HG02943 (cell line): ENCODE data around the gene THOP1.

Experiments used
- ATAC-seq: cut with Tn5 transposase; IDR thresholded peaks from one replicate; pipeline ENCODE4 v1.9.1; 2021; ENCODE audit warnings: mild to moderate bottlenecking, low read depth, moderate library complexity; ENCODE audit not compliant: unreplicated experiment

Gene THOP1

GRCh38 chr19:2761876-2762782 lies 23.2 kb upstream of the THOP1 start:
- no peak for ATAC-seq

- no peak for ATAC-seq
Observed at GRCh38 chr19:2762783-2763496, 22.4 kb upstream of the THOP1 start.

GRCh38 chr19:2763687-2764086 lies 21.6 kb upstream of the THOP1 start:
- no peak for ATAC-seq

GRCh38 chr19:2764945-2765344 lies 20.4 kb upstream of the THOP1 start:
- ATAC-seq = no peak

GRCh38 chr19:2765376-2765775 lies 19.9 kb upstream of the THOP1 start:
- no peak for ATAC-seq

GRCh38 chr19:2766594-2767372 lies 18.5 kb upstream of the THOP1 start:
- ATAC-seq = no peak

GRCh38 chr19:2767688-2768087 lies 17.6 kb upstream of the THOP1 start:
- ATAC-seq = no peak

GRCh38 chr19:2768365-2769132 lies 16.8 kb upstream of the THOP1 start:
- ATAC-seq = no peak

GRCh38 chr19:2769218-2769617 lies 16.1 kb upstream of the THOP1 start:
- ATAC-seq = no peak

GRCh38 chr19:2770055-2771013 lies 15.0 kb upstream of the THOP1 start:
- no peak for ATAC-seq

- ATAC-seq = no peak
Observed at GRCh38 chr19:2771786-2772674, 13.3 kb upstream of the THOP1 start.

GRCh38 chr19:2774083-2774679 lies 11.1 kb upstream of the THOP1 start:
- ATAC-seq = no peak

GRCh38 chr19:2774953-2775555 lies 10.2 kb upstream of the THOP1 start:
- ATAC-seq = no peak

GRCh38 chr19:2775556-2776430 lies 9.5 kb upstream of the THOP1 start:
- ATAC-seq = no peak

- ATAC-seq = no peak
Observed at GRCh38 chr19:2777952-2778683, 7.2 kb upstream of the THOP1 start.
